Activated CD8-positive, alpha-beta T cell treated with anti-CD3 and anti-CD28 coated beads, Interleukin-2, amount 10 ng/mL, durations not matched to agents 7 days and 5 days (primary cell): ENCODE measurements around the gene WNT5A. TPM values are rescaled to one million over a fixed set of nuclear protein-coding genes. Genes with fewer than 3 reads are reported as not detected.

ENCODE experiments used
- ATAC-seq: fragments of 150-1000 bp; cut with Tn5 transposase; one replicate; pipeline ENCODE4 v1.10.0; 2021; ENCODE audit warnings: moderate library complexity
- CTCF ChIA-PET: fragments of 350-600 bp; sonication (Branson Sonifier 250); formaldehyde crosslinking; loops from one replicate; lab custom pipeline; 2021; ENCODE audit warnings: antibody characterized with exemption; lab: Charles Lee
- POLR2A ChIA-PET: fragments of 350-600 bp; sonication (Branson Sonifier 250); formaldehyde crosslinking; loops from one replicate; lab custom pipeline; 2021; ENCODE audit warnings: antibody characterized with exemption; lab: Charles Lee
- DNase-seq: peaks from one replicate; pipeline ENCODE4 v3.0.0-alpha.2; 2020
- H3K27ac Mint-ChIP-seq: one replicate; pipeline ENCODE4 v1.8.0; 2021; ENCODE audit warnings: mild to moderate bottlenecking, mixed read lengths
- H3K27me3 Mint-ChIP-seq: one replicate; pipeline ENCODE4 v1.8.0; 2021; ENCODE audit warnings: low read depth, mixed read lengths
- H3K36me3 Mint-ChIP-seq: one replicate; pipeline ENCODE4 v1.8.0; 2021; ENCODE audit warnings: low read depth, mixed read lengths
- H3K4me1 Mint-ChIP-seq: one replicate; pipeline ENCODE4 v1.8.0; 2021; ENCODE audit warnings: low read depth, mixed read lengths
- H3K4me3 Mint-ChIP-seq: one replicate; pipeline ENCODE4 v1.8.0; 2021; ENCODE audit warnings: mild to moderate bottlenecking, mixed read lengths
- H3K9me3 Mint-ChIP-seq: one replicate; pipeline ENCODE4 v1.8.0; 2022; ENCODE audit warnings: mixed read lengths; ENCODE audit not compliant: insufficient read depth
- total RNA-seq, 2 experiments: library from RNA; stranded (reverse); gene quantifications; one replicate each; pipeline ENCODE4 v1.2.3, GENCODE V29; 2021

Gene WNT5A
- total RNA-seq, 2 experiments from 2014 or later: not detected

DNA sequence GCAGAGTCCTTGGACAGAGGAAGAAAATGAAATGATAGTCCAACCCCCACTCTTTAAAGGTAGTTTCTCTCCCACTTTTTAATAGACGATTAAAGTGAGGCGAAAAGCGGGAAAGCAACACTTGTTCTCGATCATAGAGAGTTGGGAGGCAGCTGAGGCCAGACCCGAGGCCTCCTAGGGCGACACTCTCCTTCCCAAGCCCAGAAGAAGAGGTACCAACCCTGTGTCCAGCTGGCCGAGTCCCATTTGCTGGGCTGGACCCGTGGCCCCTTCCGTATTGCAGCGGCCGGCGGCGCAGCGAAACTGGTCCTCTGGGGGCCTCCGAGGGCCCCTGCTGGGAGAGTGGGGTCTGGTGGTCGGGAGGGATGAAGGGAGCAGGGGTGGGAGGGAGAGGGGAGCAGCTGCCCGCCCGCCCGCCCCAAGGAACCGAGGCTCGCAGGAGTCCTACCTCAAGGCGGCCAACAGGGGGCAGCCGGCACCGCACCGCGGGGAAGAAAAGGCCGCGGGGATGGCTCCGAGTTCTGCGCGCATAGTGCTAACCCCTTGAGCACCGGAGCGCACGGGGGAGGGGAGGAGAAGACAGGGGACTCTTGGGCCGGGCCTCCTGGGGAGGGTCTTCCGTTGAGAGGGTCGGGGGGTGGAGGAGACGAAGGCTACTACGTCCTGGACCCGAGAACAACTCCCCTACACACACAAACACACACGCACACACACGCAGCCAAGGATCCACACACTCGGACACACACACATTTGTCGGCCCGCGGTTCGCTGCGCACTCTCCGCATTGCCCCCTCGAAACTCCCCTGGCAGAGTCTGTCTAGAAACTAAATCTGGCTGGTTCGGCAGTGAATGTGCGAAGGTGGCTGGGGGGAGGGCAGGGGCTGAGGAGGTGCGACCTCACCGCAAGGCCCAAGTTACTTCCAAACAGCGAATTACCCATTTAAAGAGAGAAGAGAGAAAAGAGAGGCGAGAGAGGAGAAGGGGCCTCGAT lies 2.0 kb downstream of the WNT5A start:
- POLR2A ChIA-PET: no interaction called here
- Mint-ChIP-seq H3K27ac (peak overlapping the region; percentile 51), H3K27me3 (peaks cover 84% of the 10 kb centered on the region), H3K4me3 (peak overlapping the region; percentile 3), H3K4me1 (peaks cover 23% of the 10 kb centered on the region), H3K36me3 (no peaks in the 10 kb centered on the region), H3K9me3 (no peaks in the 10 kb centered on the region)
- peak; percentile 53 for ATAC-seq
- CTCF ChIA-PET: interaction anchor here (1.5 kb wide), 1 partner anchor 766 kb away, joined by 6 read pairs; no protein-coding TSS in a partner anchor
- DNase-seq: peak; percentile 53

DNA sequence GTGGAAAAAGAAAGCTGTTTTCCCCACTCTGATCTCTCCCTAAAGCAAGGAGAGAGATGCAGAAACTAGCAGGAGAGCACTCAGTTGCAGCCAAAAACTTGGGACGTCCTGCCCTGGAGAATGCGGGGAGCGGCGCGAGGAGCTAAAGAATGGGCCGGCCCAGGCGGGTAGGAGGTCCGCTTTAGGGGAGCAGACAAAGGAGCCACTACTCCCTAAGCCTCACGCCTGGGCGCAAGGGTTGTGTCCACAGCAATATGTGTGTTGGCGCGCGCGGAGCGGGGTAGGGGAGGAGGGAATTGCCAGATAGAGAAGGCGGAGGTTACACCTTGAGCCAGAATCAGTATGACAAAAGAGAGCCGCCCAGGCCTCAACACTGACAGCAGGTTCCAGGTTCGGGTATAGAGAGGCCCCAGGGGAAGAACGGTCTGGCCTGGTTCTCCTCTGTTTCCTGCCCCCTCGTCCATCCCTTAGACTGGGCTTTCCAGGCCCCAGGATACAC lies 2.9 kb downstream of the WNT5A start:
- no peak overlapping the region for H3K27ac Mint-ChIP-seq
- H3K27me3 Mint-ChIP-seq: peaks cover 86% of the 10 kb centered on the region
- ATAC-seq (no peak), DNase-seq (no peak)
- no peaks in the 10 kb centered on the region for H3K36me3 Mint-ChIP-seq
- ChIA-PET CTCF (interaction anchor here (1.5 kb wide), 1 partner anchor 767 kb away, joined by 6 read pairs; no protein-coding TSS in a partner anchor), POLR2A (no interaction called here)
- H3K4me1 Mint-ChIP-seq: peaks cover 23% of the 10 kb centered on the region
- no peaks in the 10 kb centered on the region for H3K9me3 Mint-ChIP-seq
- no peak overlapping the region for H3K4me3 Mint-ChIP-seq

DNA sequence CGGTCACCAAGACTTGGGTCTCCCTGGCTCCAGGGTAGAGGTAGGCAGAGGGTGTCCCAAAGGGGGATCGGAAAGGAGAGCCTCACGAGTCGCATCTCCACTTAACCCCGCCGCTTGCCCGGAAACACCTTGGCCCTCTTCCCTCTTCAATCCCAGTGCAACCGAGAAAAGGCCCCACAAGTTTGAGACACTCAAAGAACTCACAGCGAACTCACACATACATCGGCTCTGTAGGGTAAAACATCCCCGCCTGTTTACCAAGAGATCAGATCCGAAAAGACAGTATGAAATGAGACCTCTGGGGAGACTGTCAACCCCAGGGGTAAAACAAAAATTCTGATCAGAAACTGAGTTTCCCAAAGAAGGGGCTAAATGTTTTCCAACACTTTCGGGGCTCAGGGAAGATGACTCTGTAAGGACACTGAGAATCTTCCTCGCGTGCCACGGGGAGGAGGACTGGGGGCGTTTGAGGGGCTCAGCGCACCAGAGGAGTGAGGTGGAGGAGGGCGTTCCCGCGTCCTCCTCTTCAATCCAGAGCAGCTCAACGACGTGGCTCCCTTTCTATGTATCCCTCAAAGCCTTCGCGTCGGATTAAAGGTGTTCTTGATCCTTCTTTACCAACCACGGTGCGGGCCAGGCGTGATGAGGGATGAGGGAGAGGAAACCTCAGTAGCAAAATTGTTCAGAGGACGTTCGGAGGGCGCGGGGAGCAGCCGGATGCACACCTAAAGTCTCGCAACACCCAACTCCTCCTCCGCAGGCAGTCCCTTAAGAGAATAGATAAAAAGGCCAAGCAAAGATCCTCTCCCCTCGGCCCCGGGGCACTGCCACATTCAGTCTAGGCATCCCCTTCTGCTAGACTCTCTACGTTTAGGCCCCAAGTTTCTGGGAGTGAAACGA lies 3.7 kb downstream of the WNT5A start:
- no peak overlapping the region for H3K27ac Mint-ChIP-seq
- H3K9me3 Mint-ChIP-seq: no peaks in the 10 kb centered on the region
- DNase-seq (no peak), ATAC-seq (no peak)
- peaks cover 79% of the 10 kb centered on the region for H3K27me3 Mint-ChIP-seq
- no peak overlapping the region for H3K4me3 Mint-ChIP-seq
- POLR2A ChIA-PET: no interaction called here
- no peaks in the 10 kb centered on the region for H3K36me3 Mint-ChIP-seq
- peaks cover 19% of the 10 kb centered on the region for H3K4me1 Mint-ChIP-seq
- CTCF ChIA-PET: interaction anchor here (1.5 kb wide), 1 partner anchor 768 kb away, joined by 6 read pairs; no protein-coding TSS in a partner anchor

DNA sequence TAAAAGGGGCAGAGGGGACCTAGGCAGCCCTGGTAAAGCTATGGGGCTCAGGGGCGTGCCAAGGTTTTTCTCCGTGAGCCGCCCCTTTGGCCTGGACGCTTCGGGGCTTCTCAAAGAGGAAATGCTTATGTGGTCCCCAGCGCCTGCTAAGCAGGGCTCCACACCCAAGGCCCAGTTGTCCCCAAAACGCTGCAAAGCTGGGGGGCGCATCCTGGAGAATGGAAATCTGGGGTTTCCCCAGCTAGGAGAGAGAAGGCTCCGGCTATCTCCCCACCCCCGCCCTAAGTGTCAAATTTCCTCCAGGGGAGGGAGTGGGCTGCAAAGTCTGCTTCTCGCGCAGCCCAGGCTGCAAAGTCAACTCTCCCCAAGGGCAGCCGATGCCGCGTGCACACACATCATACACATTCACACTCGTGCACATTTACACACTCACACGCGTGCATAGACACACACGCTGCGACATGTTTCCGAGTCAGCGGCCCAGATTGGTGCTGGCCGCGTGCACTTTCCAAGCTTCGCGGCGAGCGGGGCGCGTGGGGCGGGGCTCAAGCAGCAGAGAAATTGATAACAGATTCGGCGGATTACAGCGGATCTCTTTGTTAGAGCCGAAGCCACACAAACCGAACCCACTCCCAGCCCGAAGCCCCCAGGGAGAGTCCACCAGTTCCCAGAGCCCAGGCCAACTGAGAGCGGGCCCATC lies 4.5 kb downstream of the WNT5A start:
- no peaks in the 10 kb centered on the region for H3K36me3 Mint-ChIP-seq
- H3K27ac Mint-ChIP-seq: no peak overlapping the region
- H3K9me3 Mint-ChIP-seq: no peaks in the 10 kb centered on the region
- H3K4me3 Mint-ChIP-seq: no peak overlapping the region
- ATAC-seq: no peak
- peaks cover 16% of the 10 kb centered on the region for H3K4me1 Mint-ChIP-seq
- CTCF ChIA-PET: no interaction called here
- peaks cover 77% of the 10 kb centered on the region for H3K27me3 Mint-ChIP-seq
- no peak for DNase-seq
- POLR2A ChIA-PET: no interaction called here

DNA sequence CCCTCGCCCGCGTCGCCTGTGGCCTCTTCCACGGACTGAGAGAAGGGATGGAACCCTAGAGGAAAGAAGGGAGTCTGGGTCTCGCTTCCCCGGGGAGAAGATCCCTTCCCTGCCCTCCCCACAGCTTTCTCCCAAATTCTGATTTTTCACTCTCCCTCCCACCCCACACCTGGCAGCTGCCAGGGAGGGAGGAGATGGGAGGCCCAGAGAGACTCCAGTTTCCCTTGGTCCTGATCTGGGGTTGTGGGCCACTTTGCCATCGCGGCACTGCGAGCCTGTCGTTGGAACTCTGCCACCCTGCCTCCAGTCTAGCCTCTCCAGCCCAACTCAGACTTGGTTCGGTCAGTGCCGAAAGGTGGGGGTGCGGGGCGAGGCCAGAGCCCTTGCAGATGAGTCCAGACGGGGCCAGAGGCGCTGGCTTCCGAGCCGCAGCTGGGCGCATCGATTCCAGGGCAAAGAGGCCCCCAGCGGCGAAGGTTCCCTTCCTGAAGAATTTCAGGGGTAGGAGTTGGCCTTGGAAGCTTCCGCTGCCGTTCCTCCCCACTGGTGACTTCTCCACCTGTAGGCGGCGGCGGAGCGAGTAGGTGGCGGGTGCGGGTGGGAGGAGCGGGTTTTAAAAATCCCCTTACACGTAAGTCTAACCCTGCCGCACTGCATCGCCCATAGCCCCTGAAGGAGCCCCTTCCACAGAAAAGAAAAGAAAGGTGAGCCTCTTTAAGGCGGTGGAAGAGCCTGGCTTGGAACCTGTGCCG lies 5.2 kb downstream of the WNT5A start:
- no peaks in the 10 kb centered on the region for H3K9me3 Mint-ChIP-seq
- H3K4me1 Mint-ChIP-seq: peaks cover 11% of the 10 kb centered on the region
- H3K27ac Mint-ChIP-seq: no peak overlapping the region
- ChIA-PET POLR2A (no interaction called here), CTCF (no interaction called here)
- peaks cover 71% of the 10 kb centered on the region for H3K27me3 Mint-ChIP-seq
- no peaks in the 10 kb centered on the region for H3K36me3 Mint-ChIP-seq
- no peak for DNase-seq
- ATAC-seq: no peak
- no peak overlapping the region for H3K4me3 Mint-ChIP-seq

DNA sequence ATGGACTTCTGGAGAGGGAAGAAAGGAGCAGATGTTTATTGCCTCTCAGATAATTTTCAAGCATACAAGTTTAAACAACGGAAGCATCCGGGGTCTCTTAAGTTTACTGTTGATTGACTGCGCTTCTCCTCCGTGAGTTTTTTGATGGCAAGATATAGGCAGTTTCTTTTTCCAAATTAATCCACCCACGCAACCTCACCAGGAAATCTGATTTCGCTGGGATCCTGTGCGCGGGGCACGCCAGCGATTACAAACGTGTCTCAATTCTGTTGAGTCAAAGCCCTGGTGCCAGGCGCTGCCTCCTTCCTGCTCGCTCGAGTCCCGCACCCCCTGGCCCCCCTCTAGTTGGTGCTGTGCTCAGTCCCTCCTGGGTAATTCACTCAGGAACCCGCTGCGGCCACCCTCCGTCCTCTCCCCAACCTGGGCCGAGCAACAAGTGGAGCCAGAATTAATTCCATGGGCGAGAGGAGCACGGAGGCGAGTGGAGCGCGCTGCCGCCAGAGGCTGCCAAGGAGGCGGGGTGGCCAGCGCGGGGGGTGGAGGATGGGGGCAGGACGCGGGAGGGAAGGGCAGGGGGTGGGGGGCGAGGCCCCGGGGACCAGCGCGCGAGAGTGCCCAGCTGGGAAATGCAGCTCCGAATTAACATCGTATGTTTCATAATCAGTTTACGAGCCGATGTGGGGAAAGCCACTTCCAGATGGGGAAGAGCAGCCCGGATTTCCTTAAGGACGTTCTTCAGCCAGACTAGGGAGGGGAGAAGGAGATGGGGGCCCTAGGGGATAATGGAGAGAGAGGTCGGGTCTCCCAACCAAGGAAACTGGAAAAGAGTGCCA lies 6.0 kb downstream of the WNT5A start:
- DNase-seq: no peak
- Mint-ChIP-seq H3K27ac (no peak overlapping the region), H3K9me3 (no peaks in the 10 kb centered on the region), H3K27me3 (peaks cover 67% of the 10 kb centered on the region), H3K4me1 (peaks cover 7% of the 10 kb centered on the region), H3K4me3 (no peak overlapping the region), H3K36me3 (no peaks in the 10 kb centered on the region)
- no peak for ATAC-seq
- ChIA-PET POLR2A (no interaction called here), CTCF (no interaction called here)

DNA sequence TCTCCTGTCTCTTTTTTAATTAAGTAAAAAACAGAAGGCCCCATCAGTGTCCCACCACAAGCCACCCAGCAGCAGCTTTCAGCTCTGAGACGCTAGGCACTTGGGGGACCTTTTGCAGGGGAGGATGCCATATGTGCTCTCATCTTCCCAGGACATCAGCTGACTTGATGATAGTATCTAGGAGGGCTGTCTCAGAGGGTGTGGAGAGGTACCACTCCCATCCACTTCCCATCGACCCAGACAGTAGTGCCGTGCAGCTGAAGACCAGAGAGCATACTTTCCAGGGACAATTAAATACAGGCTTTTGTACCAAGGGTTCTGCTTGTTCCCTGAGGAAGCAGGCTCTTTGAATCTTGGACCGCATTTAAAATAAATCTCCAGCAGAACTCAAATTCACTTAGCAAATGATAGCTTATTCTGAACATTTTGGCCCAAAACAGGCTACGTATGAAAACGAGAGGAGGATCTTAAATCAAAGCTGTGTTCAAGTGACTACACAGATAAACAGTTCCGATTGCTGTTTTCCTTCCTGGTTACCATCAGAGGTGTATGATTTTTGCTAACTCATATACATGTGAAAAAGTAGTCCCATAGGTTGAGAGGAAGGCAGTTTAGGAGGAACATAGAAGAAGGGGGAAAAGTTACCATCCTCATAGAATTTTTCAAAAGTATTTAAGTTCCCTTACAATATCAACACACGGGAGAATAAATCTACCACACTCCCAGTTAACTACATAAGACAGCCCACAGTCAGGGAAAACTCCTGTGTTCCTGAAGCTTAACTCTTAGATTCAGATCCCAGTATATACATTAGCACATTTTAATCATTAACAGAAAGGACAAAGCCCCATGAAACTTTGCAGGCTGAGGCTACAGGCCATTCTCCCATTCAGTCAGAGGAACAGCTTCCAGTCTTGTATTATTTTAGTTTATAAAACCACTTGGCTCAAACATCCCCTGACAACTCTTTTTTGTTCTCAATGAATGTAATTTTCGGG lies 9.5 kb downstream of the WNT5A start:
- H3K4me3 Mint-ChIP-seq: no peak overlapping the region
- peaks cover 34% of the 10 kb centered on the region for H3K27me3 Mint-ChIP-seq
- no peaks in the 10 kb centered on the region for H3K36me3 Mint-ChIP-seq
- ATAC-seq: no peak
- H3K27ac Mint-ChIP-seq: no peak overlapping the region
- CTCF ChIA-PET: interaction anchor here (0.8 kb wide), 1 partner anchor 10 kb away, joined by 3 read pairs; the partner anchor contains the start of gene WNT5A
- no peaks in the 10 kb centered on the region for H3K4me1 Mint-ChIP-seq
- no peak for DNase-seq
- POLR2A ChIA-PET: no interaction called here
- H3K9me3 Mint-ChIP-seq: no peaks in the 10 kb centered on the region

DNA sequence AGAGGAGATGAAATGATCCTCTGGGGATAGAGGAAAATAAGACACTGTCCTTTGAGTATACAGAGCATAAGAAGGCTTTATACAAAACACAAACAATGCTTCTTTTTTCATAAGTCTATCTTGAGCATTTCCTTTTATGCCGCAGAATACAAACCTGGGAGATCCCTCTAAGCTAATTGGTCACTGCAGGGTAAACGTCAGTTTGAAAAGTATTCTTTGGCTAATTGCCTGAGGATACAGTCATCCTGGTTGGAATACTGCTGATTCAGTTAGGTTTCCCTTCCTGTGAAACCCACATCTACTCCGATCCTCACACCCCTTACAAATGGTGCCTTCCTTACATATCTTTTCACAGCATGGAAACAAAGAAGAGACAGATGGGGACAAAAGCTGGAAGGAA lies 10.6 kb downstream of the WNT5A start:
- Mint-ChIP-seq H3K4me3 (no peak overlapping the region), H3K9me3 (no peaks in the 10 kb centered on the region), H3K36me3 (no peaks in the 10 kb centered on the region), H3K27ac (no peak overlapping the region), H3K4me1 (no peaks in the 10 kb centered on the region), H3K27me3 (peaks cover 28% of the 10 kb centered on the region)
- CTCF ChIA-PET: no interaction called here
- POLR2A ChIA-PET: no interaction called here
- DNase-seq (no peak), ATAC-seq (no peak)

DNA sequence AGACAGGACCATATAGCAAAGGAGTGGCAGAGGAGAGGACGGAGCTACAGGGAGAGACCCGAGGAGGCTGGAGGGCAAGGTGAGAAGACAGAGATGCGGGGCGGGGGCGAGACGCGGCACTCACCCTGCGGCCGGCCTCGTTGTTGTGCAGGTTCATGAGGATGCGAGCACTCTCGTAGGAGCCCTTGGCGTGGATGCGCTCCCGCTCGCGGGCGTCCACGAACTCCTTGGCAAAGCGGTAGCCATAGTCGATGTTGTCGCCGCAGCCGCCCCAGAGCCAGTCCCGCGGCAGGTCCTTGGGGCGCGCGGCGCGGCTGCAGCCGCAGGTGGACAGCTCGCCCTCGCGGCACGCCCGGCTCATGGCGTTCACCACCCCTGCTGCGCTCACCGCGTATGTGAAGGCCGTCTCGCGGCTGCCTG lies 12.9 kb downstream of the WNT5A start:
- no peak overlapping the region for H3K27ac Mint-ChIP-seq
- no peaks in the 10 kb centered on the region for H3K9me3 Mint-ChIP-seq
- ChIA-PET POLR2A (no interaction called here), CTCF (no interaction called here)
- ATAC-seq: no peak
- H3K36me3 Mint-ChIP-seq: no peaks in the 10 kb centered on the region
- H3K4me3 Mint-ChIP-seq: no peak overlapping the region
- H3K27me3 Mint-ChIP-seq: peaks cover 9% of the 10 kb centered on the region
- no peak for DNase-seq
- no peaks in the 10 kb centered on the region for H3K4me1 Mint-ChIP-seq
